ENCODE measurements around the gene SHLD3. TPM values are rescaled to one million over a fixed set of nuclear protein-coding genes. Genes with fewer than 3 reads are reported as not detected.

SHLD3 gene
- total RNA-seq, 1 experiment from 2014 or later: 2.9 TPM

- H3K36me3 Mint-ChIP-seq (ENCODE audit: insufficient read depth in 1 of 3, low read depth in 3 of 3): peaks cover 0 to 27% (median 2%) of the 10 kb centered on the region in 3 experiments; a peak in 4 of 7 replicates
- Histone ChIP-seq H3K4me2 (ENCODE audit: insufficient read depth, insufficient read length, low read length) (no peak overlapping the region), H2BK12ac (ENCODE audit: insufficient read length, low read depth, low read length) (no peak overlapping the region), H3K9ac (ENCODE audit: extremely low read depth, insufficient read length, low read length) (no peak overlapping the region), H3K27ac (ENCODE audit: insufficient read length, low read depth, low read length) (no peak overlapping the region), H3K79me1 (ENCODE audit: insufficient read depth, low read depth, low read length, poor library complexity, severe bottlenecking) (no peaks in the 10 kb centered on the region), H2BK120ac (ENCODE audit: low read depth, low read length, poor library complexity, severe bottlenecking) (no peak overlapping the region), H3K4ac (ENCODE audit: low read depth, low read length) (no peak overlapping the region), H3K14ac (ENCODE audit: insufficient read depth, low read length) (no peak overlapping the region), H2BK20ac (ENCODE audit: low read depth, low read length, poor library complexity, severe bottlenecking) (no peak overlapping the region), H3K23me2 (ENCODE audit: insufficient read length, low read depth, low read length, poor library complexity, severe bottlenecking) (no peaks in the 10 kb centered on the region), H3T11ph (ENCODE audit: low read length) (no peak overlapping the region), H2BK5ac (ENCODE audit: insufficient read length, low read length) (no peak overlapping the region), H3K79me2 (ENCODE audit: insufficient read depth, low read length) (no peaks in the 10 kb centered on the region), H3K56ac (ENCODE audit: insufficient read length, low read depth, low read length) (no peak overlapping the region), H3K9me3 (ENCODE audit: control insufficient read depth, low read depth, low read length) (no peaks in the 10 kb centered on the region), H4K5ac (ENCODE audit: insufficient read length, low read depth, low read length) (no peak overlapping the region), H4K8ac (replicated peaks; ENCODE audit: insufficient read length, low read depth, low read length) (no peak overlapping the region), H3K18ac (ENCODE audit: insufficient read length, low read depth, low read length) (no peak overlapping the region), H3K27me3 (ENCODE audit: insufficient read depth, low read length) (no peaks in the 10 kb centered on the region), H3K4me1 (ENCODE audit: insufficient read depth, low read length) (no peaks in the 10 kb centered on the region), H4K91ac (ENCODE audit: insufficient read length, low read depth, low read length) (no peak overlapping the region), H2BK15ac (ENCODE audit: low read depth, low read length) (no peak overlapping the region), H2AK5ac (ENCODE audit: insufficient read length, low read length) (no peak overlapping the region), H4K20me1 (ENCODE audit: control insufficient read depth, insufficient read depth, insufficient read length) (no peaks in the 10 kb centered on the region), H3K23ac (ENCODE audit: insufficient read length, low read depth, low read length) (no peak overlapping the region), H2AFZ (ENCODE audit: low read length) (no peak overlapping the region)
- no CpG with 5 or more reads among the region's 1 CpG for WGBS (ENCODE audit: extremely low coverage, insufficient read length, low lambda C conversion rate)
- H3K4me3 Mint-ChIP-seq: no peak overlapping the region
- DNase-seq: no peak
- no peaks in the 10 kb centered on the region for H3K9me3 Mint-ChIP-seq
- H3K27ac Mint-ChIP-seq: no peak overlapping the region
- H3K27me3 Mint-ChIP-seq (ENCODE audit: low read depth): no peaks in the 10 kb centered on the region
- TF ChIP-seq CTCF (conservative IDR thresholded peaks at IDR 0.05): no peak
- peaks cover 0 to 4% of the 10 kb centered on the region in 2 experiments; a peak in 1 of 4 replicates for H3K4me1 Mint-ChIP-seq
Observed at GRCh38 chr5:65672796-65673195, 48.0 kb downstream of the SHLD3 start.
